Heart right ventricle (tissue), 16 donors: Measurements from ENCODE around the gene CHRNA4. TPM values are rescaled to one million over a fixed set of nuclear protein-coding genes. Genes with fewer than 3 reads are reported as not detected.

Experiments used
- ATAC-seq, 8 donors: fragments of 200-7000 bp; cut with Tn5 transposase; one replicate each; pipeline ENCODE4 v1.9.1; 2020; ENCODE audit warnings: mild to moderate bottlenecking in 8 of 8, moderate library complexity in 8 of 8, moderate number of reproducible peaks in 1 of 8
- DNase-seq, 2 donors: peaks; one replicate each; pipeline ENCODE4 v3.0.0-alpha.2; 2020
- H3K27ac ChIP-seq, 10 donors: fragments of 200-600 bp; sonication (generic) in 2 of 10; one replicate each; pipeline versions ENCODE4 v1.5.0 to v1.8.0; 2020 to 2022; ENCODE audit warnings: mild to moderate bottlenecking in 3 of 10
- H3K27me3 ChIP-seq, 7 donors: fragments of 200-600 bp; one replicate each; pipeline ENCODE4 v1.8.0; 2021 to 2022; ENCODE audit warnings: mild to moderate bottlenecking in 2 of 7
- H3K36me3 ChIP-seq, 9 donors: fragments of 200-600 bp; sonication (generic) in 1 of 9; one replicate each; pipeline versions ENCODE4 v1.5.0 to v1.8.0; 2020 to 2022; ENCODE audit warnings: mild to moderate bottlenecking in 2 of 9
- H3K4me1 ChIP-seq, 9 donors: fragments of 200-600 bp; sonication (generic) in 1 of 9; one replicate each; pipeline versions ENCODE4 v1.5.0 to v1.8.0; 2020 to 2022; ENCODE audit warnings: mild to moderate bottlenecking in 4 of 9
- H3K4me3 ChIP-seq, 10 donors: fragments of 200-600 bp; sonication (generic) in 2 of 10; one replicate each; pipeline versions ENCODE4 v1.5.0 to v1.8.0; 2020 to 2022; ENCODE audit warnings: mild to moderate bottlenecking in 7 of 10, moderate library complexity in 2 of 10
- H3K9me3 ChIP-seq, 11 donors: fragments of 200-600 bp in 10 of 11; sonication (generic) in 2 of 11; one replicate each; pipeline versions ENCODE4 v1.5.0 to v1.8.0; 2013 to 2022; ENCODE audit warnings: mild to moderate bottlenecking in 2 of 11, control low read depth in 1 of 11, moderate library complexity in 1 of 11
- WGBS, 2 donors: extraction: QIAGEN DNeasy Blood & Tissue Kit; methylation state at CpG; one replicate each; pipeline ENCODE4 v1.1.7; 2013; ENCODE audit warnings: inconsistent platforms in 1 of 2; 5-methylcytosine and 5-hydroxymethylcytosine counted together
- intact Hi-C, 10 donors: fragments of 100-400 bp; cut with DNase I; formaldehyde crosslinking; loops; one replicate each; pipeline versions ENCODE4 v1.11.1 to v1.14.2; 2022
- polyA plus RNA-seq, 2 donors: library from polyadenylated mRNA; stranded (reverse); fragments of 200-250 nt; gene quantifications; one replicate each; pipeline ENCODE4 v1.2.3, GENCODE V29; 2013
- total RNA-seq, 10 donors: library from RNA; stranded (reverse); fragmentation: NEBNext Ultra II Directional in 3 of 10; extraction: Animal tissue kit (Norgen Biotek cat#: 25700) in 3 of 10; gene quantifications; one replicate each; pipeline versions ENCODE4 v1.2.1 to v1.2.4, GENCODE V29; 2021 to 2023
- TF ChIP-seq, protein P1 (sequence below), 9 donors: fragments of 200-600 bp; sonication (generic) in 2 of 9; IDR thresholded peaks; one replicate each; pipeline versions ENCODE4 v1.5.0 to v1.8.0; 2021 to 2022; ENCODE audit warnings: antibody characterized with exemption in 9 of 9, mild to moderate bottlenecking in 5 of 9, moderate library complexity in 1 of 9
- donor health status: Arrhythmogenic right ventricular cardiomyopathy.
- donor health status: ischemic (EF 13 %, LVEDD 7.1; RV severe dilation, severe dysfunction).
- donor health status: healthy with polysubstance abuse.
- donor health status: DM: no; HTN: yes; CAD: no.
- donor health status: DM: no; HTN: no; CAD: no.
- donor health status: ischemic (EF 25% LVEDD 6.9; RV normal size, moderate dysfunction).
- donor health status: ischemic (EF 25% LVEDD 5.7; RV mildly dilated, moderate dysfunction).
- donor health status: healthy.
- donor health status: DM: yes; HTN: yes; CAD: no.
- donor health status: Ischemic cardiomyopathy.
- donor health status: ischemic (EF 35%, LVEDD 5.7; RV mildly dilated, moderate dysfunction).
- donor health status: nonischemic (EF 11% LVEDD 7.7; RV severe dilation, severe dysfunction).
- donor health status: DM: yes; HTN: yes; CAD: no.
- donor health status: PGD.
- donor health status: ischemic (EF 29% LVEDD 5.4; RV normal size, mild dysfunction).
- donor health status: nonischemic (EF 23%, LVEDD 6.1; RV moderate dilation, normal function).

The CHRNA4 gene
- total and polyA plus RNA-seq, 12 donors, result 0.06 to 1.5 (median 0.90) TPM; not detected in 4

DNA sequence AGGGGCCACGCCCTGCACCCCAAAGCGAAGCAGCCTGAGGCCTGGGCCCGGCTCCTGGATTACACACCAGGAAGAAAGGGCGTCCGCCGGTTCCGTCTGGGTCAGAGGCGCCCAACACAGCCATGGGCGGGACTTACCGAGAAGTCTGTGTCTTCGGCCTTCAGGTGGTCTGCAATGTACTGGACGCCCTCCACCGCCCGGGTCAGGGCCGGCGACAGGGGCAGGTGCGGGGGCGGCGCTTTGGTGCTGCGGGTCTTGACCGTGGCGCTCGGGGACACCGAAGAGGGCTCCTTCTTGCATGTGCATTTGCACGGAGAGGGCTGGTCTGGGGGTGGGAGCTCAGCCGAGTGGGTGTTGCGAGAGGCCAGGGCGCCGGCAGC is 11.6 kb downstream of the CHRNA4 start:
- Histone ChIP-seq H3K9me3 (no peaks in the 10 kb centered on the region), H3K27me3 (peaks cover 0 to 32% (median 22%) of the 10 kb centered on the region in 7 donors), H3K27ac (no peak overlapping the region), H3K36me3 (no peaks in the 10 kb centered on the region), H3K4me3 (no peak overlapping the region), H3K4me1 (peaks cover 17 to 41% (median 30%) of the 10 kb centered on the region in 9 donors)
- intact Hi-C loops, result no loop called here
- 87 to 93% methylated on average over 29 of the region's 29 CpGs for WGBS, 2 donors
- no peak for ATAC-seq
- TF ChIP-seq, protein P1, sequence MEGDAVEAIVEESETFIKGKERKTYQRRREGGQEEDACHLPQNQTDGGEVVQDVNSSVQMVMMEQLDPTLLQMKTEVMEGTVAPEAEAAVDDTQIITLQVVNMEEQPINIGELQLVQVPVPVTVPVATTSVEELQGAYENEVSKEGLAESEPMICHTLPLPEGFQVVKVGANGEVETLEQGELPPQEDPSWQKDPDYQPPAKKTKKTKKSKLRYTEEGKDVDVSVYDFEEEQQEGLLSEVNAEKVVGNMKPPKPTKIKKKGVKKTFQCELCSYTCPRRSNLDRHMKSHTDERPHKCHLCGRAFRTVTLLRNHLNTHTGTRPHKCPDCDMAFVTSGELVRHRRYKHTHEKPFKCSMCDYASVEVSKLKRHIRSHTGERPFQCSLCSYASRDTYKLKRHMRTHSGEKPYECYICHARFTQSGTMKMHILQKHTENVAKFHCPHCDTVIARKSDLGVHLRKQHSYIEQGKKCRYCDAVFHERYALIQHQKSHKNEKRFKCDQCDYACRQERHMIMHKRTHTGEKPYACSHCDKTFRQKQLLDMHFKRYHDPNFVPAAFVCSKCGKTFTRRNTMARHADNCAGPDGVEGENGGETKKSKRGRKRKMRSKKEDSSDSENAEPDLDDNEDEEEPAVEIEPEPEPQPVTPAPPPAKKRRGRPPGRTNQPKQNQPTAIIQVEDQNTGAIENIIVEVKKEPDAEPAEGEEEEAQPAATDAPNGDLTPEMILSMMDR (IDR thresholded peaks at IDR 0.05), result no peak
- DNase-seq, result no peak

DNA sequence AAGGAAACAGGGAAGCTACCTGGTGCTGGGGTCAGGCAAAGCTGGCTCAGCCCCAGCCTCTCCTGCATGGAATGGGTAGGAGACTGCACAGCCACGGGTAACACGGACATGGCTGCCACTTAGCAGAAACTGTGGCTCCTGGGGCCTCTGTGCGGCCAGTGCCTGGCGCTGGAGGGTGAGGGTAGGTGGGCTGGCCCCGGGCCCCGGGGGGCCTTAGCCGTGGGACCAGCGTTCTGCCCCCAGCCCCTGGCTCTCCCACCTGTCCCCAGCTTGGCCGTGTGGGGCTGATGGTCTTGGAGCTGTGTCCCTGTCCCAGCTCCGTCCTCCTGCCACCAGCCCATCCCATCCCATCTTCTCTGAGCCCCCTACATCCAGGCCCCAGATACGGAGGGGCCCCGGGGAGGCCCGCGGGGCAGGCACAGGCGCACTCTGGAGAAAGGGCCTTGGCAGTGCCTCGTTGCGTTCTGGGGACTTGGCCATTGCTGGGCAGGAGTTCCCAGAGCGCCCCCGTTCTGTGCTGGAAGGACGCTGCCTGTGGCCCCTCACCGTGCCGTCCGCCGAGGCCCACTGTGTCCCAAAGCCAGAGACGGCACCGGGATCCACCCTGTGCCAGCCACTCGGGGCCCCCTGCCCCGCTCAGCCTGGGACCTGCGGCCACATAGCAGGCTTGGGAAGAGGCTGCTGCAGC is 12.2 kb downstream of the CHRNA4 start:
- DNase-seq, result peak in 1 of 2 donors; percentile 7
- Histone ChIP-seq H3K27ac (no peak overlapping the region), H3K27me3 (peaks cover 0 to 33% (median 22%) of the 10 kb centered on the region in 7 donors), H3K4me1 (peaks cover 17 to 47% (median 32%) of the 10 kb centered on the region in 9 donors), H3K36me3 (no peaks in the 10 kb centered on the region), H3K4me3 (no peak overlapping the region), H3K9me3 (no peaks in the 10 kb centered on the region)
- intact Hi-C loops, result no loop called here
- TF ChIP-seq, protein P1 (IDR thresholded peaks at IDR 0.05), result no peak
- WGBS, 2 donors, result 90 to 91% methylated on average over 29 of the region's 29 CpGs
- ATAC-seq, result no peak

DNA sequence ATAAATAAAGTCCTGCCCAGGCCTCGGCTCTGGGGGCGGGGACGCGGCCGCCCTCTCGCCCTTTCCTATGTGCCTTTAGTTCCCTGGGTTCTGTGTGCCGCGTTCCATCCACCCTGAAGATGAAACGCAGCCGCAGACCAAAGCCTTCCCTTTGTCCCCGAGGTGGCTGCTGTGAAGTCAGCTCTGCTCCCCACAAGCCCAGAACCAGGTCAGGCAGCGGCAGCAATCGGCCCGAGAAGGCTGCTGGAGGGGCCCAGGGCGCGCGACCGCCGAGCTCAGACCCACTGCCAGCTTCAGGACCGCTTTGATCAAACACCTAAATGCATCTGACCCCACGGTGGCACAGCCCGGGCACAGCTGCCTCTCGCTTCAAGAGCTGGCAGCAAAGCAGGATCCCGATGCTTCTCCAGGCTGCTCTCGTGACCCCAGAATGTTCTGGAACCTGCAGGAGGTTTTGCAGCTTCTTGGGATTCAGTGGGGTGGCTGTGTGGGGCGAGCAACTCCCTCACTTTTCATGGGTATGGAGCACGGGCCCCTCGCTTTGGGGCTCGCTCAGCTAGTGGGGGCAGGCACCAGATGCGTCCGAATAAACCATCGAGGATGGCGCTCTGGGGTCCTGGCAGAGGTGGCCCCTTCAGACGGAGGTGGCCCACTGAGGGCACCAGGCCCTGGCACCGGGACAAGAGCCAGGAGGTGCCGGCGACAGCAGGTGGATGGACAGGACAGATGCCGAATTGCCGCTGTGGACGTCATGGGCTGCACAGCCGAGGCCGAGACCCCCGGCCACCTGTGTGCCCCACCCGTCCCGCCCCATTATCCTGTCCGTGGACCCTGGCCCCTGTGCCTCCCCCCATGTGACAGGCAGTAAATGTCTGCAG is 13.0 kb downstream of the CHRNA4 start:
- H3K27me3 ChIP-seq, result peaks cover 0 to 41% (median 22%) of the 10 kb centered on the region in 7 donors
- ATAC-seq (no peak), DNase-seq (peak in 1 of 2 donors; percentile 8)
- H3K9me3 ChIP-seq, result no peaks in the 10 kb centered on the region
- WGBS, 2 donors, result 86 to 90% methylated on average over 46 of the region's 46 CpGs
- TF ChIP-seq, protein P1 (IDR thresholded peaks at IDR 0.05), result no peak
- H3K36me3 ChIP-seq, result no peaks in the 10 kb centered on the region
- intact Hi-C loops, result no loop called here
- no peak overlapping the region for H3K27ac ChIP-seq
- no peak overlapping the region for H3K4me3 ChIP-seq
- peaks cover 17 to 46% (median 32%) of the 10 kb centered on the region in 9 donors for H3K4me1 ChIP-seq

- Histone ChIP-seq H3K36me3 (no peaks in the 10 kb centered on the region), H3K4me3 (no peak overlapping the region), H3K27ac (no peak overlapping the region), H3K9me3 (no peaks in the 10 kb centered on the region), H3K4me1 (peaks cover 13 to 37% (median 23%) of the 10 kb centered on the region in 9 donors), H3K27me3 (peaks cover 0 to 37% (median 22%) of the 10 kb centered on the region in 7 donors)
- DNase-seq (peak in 1 of 2 donors; percentile 10), ATAC-seq (no peak)
- 79 to 81% methylated on average over 33 of the region's 33 CpGs for WGBS, 2 donors
- TF ChIP-seq, protein P1 (IDR thresholded peaks at IDR 0.05), result no peak
- intact Hi-C loops, result no loop called here
Measured at GRCh38 chr20:63347081-63347741, 13.9 kb downstream of the CHRNA4 start.
